Measurements from ENCODE around the gene LENG8.
"Not testable (repeated sequence)": the region's sequence is repeated elsewhere in the genome, so short reads cannot be mapped to it uniquely, and the experiment has no call there.

LENG8 gene

GRCh38 chr19:54446349-54446748, 2.6 kb upstream of the LENG8 start:
- not testable (repeated sequence) for DNase-seq

GRCh38 chr19:54448040-54448773, 792 bp upstream of the LENG8 start:
- peak; percentile 78 for DNase-seq

GRCh38 chr19:54449701-54450069, 686 bp downstream of the LENG8 start:
- peak; percentile 47 for DNase-seq

- DNase-seq: peak; percentile 96
Measured at GRCh38 chr19:54451331-54451871, 2.4 kb downstream of the LENG8 start.

GRCh38 chr19:54451997-54452396, 3.0 kb downstream of the LENG8 start:
- DNase-seq: no peak

- DNase-seq: no peak
Measured at GRCh38 chr19:54452626-54453025, 3.6 kb downstream of the LENG8 start.

GRCh38 chr19:54453921-54454780, 5.2 kb downstream of the LENG8 start:
- no peak for DNase-seq

GRCh38 chr19:54454781-54455675, 6.0 kb downstream of the LENG8 start:
- no peak for DNase-seq

GRCh38 chr19:54455786-54456422, 6.9 kb downstream of the LENG8 start:
- DNase-seq: no peak

- no peak for DNase-seq
Measured at GRCh38 chr19:54456423-54457373, 7.7 kb downstream of the LENG8 start.

- DNase-seq: no peak
Measured at GRCh38 chr19:54457773-54458647, 9.0 kb downstream of the LENG8 start.

GRCh38 chr19:54458648-54459281, 9.8 kb downstream of the LENG8 start:
- no peak for DNase-seq

GRCh38 chr19:54459282-54460229, 10.6 kb downstream of the LENG8 start:
- DNase-seq: no peak

GRCh38 chr19:54460230-54461005, 11.4 kb downstream of the LENG8 start:
- no peak for DNase-seq

GRCh38 chr19:54461210-54461609, 12.2 kb downstream of the LENG8 start:
- no peak for DNase-seq

GRCh38 chr19:54461613-54462012, 12.6 kb downstream of the LENG8 start:
- no peak for DNase-seq

GRCh38 chr19:54462047-54462654, 13.2 kb downstream of the LENG8 start:
- no peak for DNase-seq

Measured in suppressor macrophage treated with lipopolysaccharide for 4 hours (primary cell).